ENCODE measurements around the gene RMDN3.
A peak's percentile ranks its signal among the peaks of the same experiment; 100 is the strongest.

DNA sequence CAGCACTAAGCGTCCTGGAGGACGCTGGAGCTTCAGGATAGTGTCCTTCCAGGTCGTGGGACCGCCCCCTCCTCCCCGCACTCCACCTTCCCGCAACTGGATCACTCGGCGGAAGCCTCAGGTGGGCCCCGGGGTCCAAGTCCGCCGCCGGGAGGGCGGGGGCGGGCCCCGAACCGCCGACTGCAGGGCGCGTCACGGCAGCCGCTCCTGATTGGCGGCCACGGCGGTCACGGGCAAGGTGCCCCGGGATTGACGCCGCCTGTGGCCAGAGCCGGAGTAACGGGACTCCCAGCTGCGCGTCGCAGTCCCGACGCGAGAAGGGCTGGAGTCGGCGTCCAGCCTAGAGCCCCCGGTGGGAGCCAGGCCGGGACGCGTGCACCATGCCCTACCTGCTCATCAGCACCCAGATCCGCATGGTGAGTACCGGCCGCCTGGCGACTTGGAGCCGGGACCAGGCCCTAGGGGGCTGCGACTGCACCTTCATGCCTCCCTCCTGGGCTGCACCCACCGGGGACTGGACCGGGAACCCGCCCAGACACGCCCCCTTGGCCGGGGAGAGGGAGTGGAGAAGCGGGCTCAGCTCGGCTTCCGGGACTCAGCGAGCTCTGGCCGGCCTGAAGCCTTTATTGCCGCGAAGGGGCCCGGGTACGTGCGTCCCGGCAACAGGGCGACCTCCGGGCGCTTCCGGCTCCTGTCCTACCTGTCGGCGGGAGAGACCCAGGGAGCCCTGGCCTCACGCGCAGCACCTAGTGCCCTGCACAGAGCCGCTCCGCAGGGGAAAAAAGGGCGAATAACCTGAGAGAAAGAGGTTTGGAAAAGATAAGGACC lies 9.0 kb upstream of the RMDN3 start, which contains the start of gene GCHFR:
- TF ChIP-seq POLR2A (IDR thresholded peaks at IDR 0.05), result peak in 2 of 4 donors; percentile 37 to 73
- TF ChIP-seq, protein P1, sequence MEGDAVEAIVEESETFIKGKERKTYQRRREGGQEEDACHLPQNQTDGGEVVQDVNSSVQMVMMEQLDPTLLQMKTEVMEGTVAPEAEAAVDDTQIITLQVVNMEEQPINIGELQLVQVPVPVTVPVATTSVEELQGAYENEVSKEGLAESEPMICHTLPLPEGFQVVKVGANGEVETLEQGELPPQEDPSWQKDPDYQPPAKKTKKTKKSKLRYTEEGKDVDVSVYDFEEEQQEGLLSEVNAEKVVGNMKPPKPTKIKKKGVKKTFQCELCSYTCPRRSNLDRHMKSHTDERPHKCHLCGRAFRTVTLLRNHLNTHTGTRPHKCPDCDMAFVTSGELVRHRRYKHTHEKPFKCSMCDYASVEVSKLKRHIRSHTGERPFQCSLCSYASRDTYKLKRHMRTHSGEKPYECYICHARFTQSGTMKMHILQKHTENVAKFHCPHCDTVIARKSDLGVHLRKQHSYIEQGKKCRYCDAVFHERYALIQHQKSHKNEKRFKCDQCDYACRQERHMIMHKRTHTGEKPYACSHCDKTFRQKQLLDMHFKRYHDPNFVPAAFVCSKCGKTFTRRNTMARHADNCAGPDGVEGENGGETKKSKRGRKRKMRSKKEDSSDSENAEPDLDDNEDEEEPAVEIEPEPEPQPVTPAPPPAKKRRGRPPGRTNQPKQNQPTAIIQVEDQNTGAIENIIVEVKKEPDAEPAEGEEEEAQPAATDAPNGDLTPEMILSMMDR (IDR thresholded peaks at IDR 0.05), result peak in 4 of 6 experiments; percentile 14 to 45 (median 35)

Data from esophagus squamous epithelium (tissue), 4 donors.